Parathyroid adenoma (tissue), 2 donors: Measurements from ENCODE around the gene ARMC12.

Experiments used
- H2AFZ ChIP-seq: fragments of 300-600 bp; sonication (generic); one replicate; pipeline ENCODE4 v1.7.0; 2017; ENCODE audit warnings: antibody characterized with exemption, mild to moderate bottlenecking
- H3K27ac ChIP-seq: fragments of 300-600 bp; sonication (generic); one replicate; pipeline ENCODE4 v1.7.0; 2017
- H3K27me3 ChIP-seq: fragments of 300-600 bp; sonication (generic); one replicate; pipeline ENCODE4 v1.7.0; 2017; ENCODE audit warnings: low read length; ENCODE audit not compliant: control insufficient read depth, insufficient read depth
- H3K36me3 ChIP-seq: fragments of 300-600 bp; sonication (generic); one replicate; pipeline ENCODE4 v1.7.0; 2017; ENCODE audit warnings: low read length; ENCODE audit not compliant: control insufficient read depth, insufficient read depth
- H3K4me1 ChIP-seq: fragments of 300-600 bp; sonication (generic); one replicate; pipeline ENCODE4 v1.7.0; 2017; ENCODE audit warnings: control low read depth
- H3K4me2 ChIP-seq: fragments of 300-600 bp; sonication (generic); one replicate; pipeline ENCODE4 v1.7.0; 2017; ENCODE audit warnings: low read length
- H3K4me3 ChIP-seq: fragments of 300-600 bp; sonication (generic); one replicate; pipeline ENCODE4 v1.7.0; 2017; ENCODE audit warnings: low read depth, low read length
- H3K79me2 ChIP-seq: fragments of 300-600 bp; sonication (generic); one replicate; pipeline ENCODE4 v1.7.0; 2017; ENCODE audit warnings: control low read depth
- H3K9ac ChIP-seq: fragments of 300-600 bp; sonication (generic); one replicate; pipeline ENCODE4 v1.7.0; 2017; ENCODE audit warnings: mild to moderate bottlenecking
- H3K9me3 ChIP-seq: fragments of 300-600 bp; sonication (generic); one replicate; pipeline ENCODE4 v1.7.0; 2017; ENCODE audit warnings: low read length; ENCODE audit not compliant: control insufficient read depth
- TF ChIP-seq, protein P1 (sequence below): fragments of 300-600 bp; sonication (generic); IDR thresholded peaks from one replicate; pipeline ENCODE4 v1.7.0; 2017; ENCODE audit warnings: antibody characterized with exemption, mild to moderate bottlenecking
- donor health status: primary hyperparathyroidism.

ARMC12 gene

GRCh38 chr6:35725721-35726438 is 11.0 kb upstream of the ARMC12 start:
- no peak overlapping the region for H3K9ac ChIP-seq
- H3K4me2 ChIP-seq = peak overlapping the region; percentile 73
- H3K27me3 ChIP-seq = no peaks in the 10 kb centered on the region
- H3K27ac ChIP-seq = peak overlapping the region; percentile 100
- no peaks in the 10 kb centered on the region for H3K79me2 ChIP-seq
- TF ChIP-seq, protein P1, sequence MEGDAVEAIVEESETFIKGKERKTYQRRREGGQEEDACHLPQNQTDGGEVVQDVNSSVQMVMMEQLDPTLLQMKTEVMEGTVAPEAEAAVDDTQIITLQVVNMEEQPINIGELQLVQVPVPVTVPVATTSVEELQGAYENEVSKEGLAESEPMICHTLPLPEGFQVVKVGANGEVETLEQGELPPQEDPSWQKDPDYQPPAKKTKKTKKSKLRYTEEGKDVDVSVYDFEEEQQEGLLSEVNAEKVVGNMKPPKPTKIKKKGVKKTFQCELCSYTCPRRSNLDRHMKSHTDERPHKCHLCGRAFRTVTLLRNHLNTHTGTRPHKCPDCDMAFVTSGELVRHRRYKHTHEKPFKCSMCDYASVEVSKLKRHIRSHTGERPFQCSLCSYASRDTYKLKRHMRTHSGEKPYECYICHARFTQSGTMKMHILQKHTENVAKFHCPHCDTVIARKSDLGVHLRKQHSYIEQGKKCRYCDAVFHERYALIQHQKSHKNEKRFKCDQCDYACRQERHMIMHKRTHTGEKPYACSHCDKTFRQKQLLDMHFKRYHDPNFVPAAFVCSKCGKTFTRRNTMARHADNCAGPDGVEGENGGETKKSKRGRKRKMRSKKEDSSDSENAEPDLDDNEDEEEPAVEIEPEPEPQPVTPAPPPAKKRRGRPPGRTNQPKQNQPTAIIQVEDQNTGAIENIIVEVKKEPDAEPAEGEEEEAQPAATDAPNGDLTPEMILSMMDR = no peak
- H2AFZ ChIP-seq = peak overlapping the region; percentile 88
- no peaks in the 10 kb centered on the region for H3K36me3 ChIP-seq
- H3K9me3 ChIP-seq = no peaks in the 10 kb centered on the region
- no peak overlapping the region for H3K4me3 ChIP-seq
- peaks cover 64% of the 10 kb centered on the region for H3K4me1 ChIP-seq

DNA sequence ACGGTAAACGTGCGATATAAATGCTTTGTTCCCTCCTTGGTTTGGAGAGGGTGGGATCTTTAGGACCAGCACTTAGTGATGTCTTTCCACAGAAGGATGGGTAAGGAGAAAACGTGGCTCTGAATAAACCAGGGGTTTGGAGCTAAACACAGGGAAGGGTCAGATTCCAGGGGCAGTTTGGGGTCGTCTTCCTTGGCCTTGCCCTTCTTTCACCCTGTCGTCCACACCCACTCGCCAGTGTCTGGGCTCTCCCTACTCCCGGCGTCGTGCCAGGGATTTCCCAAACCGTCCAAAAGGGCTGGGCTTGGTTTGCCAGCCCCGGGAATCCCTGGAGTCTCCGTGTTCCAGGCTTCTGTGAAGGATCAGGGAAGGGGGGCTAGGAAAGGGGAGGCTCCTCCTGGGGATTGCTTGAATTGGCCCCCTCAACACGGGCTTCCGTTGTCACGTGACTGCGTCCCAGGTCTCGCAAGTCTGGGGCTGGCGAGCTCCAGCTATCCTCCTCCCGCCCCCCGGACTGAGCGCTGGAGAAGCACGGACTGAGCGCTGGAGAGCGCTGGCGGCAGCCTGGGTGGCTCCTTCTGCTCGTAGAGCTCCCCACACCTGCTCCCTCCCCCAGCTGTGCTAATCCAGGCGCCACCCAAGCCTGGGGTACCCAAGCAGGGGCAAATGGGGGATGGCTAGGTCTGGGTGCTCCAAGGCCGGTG is 9.4 kb upstream of the ARMC12 start:
- H3K9ac ChIP-seq = peak overlapping the region; percentile 97

DNA sequence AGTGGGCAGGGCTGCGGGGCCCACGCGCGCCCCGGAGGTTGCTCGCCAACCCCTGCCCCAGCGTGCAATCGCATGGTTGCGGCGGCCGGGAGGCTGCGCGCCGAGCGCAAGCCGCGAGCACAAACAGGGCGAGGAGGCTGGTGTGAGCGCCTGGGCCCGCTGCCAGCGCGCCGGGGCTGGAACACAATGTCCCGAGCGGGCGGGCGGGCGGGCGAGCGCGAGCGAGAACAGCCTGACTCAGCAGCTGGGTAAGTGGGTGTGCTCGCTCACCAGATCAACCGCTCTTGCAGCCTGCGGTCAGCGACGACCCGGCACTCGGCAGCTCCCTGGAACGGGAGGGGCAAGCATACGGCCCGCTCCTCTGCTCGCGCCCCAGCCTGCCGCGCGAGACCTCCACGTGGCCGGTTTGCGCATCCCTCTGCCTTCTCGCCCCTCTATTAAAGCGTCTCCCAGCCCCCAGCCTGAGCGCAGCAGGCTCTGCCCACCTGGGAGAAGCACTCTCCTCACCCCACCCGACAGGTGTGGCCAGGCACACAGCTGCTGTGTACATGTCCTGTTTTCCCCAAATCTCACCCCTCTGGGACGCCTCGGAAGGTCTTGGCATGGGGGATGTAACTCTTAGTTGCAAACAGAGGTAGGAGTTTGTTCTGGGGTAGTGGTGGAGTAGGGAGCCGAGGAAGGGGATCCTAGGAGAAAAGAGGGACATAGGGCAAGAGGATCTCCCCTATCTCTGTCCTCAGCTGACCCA is 8.7 kb upstream of the ARMC12 start:
- no peaks in the 10 kb centered on the region for H3K9me3 ChIP-seq
- H3K27ac ChIP-seq = peak overlapping the region; percentile 100
- H3K36me3 ChIP-seq = no peaks in the 10 kb centered on the region
- no peaks in the 10 kb centered on the region for H3K27me3 ChIP-seq
- peak overlapping the region; percentile 97 for H3K9ac ChIP-seq
- TF ChIP-seq, protein P1 = peak; percentile 5
- no peaks in the 10 kb centered on the region for H3K79me2 ChIP-seq
- H3K4me2 ChIP-seq = peak overlapping the region; percentile 74
- H3K4me1 ChIP-seq = peaks cover 72% of the 10 kb centered on the region
- H2AFZ ChIP-seq = peak overlapping the region; percentile 88
- peak overlapping the region; percentile 62 for H3K4me3 ChIP-seq

More for the DNA sequence above, 9.4 kb upstream of the ARMC12 start:
- peak overlapping the region; percentile 62 for H3K4me3 ChIP-seq
- peak overlapping the region; percentile 100 for H3K27ac ChIP-seq
- H3K4me2 ChIP-seq = peak overlapping the region; percentile 73
- H2AFZ ChIP-seq = peak overlapping the region; percentile 88
- TF ChIP-seq, protein P1 = no peak
- H3K4me1 ChIP-seq = peaks cover 66% of the 10 kb centered on the region
- H3K36me3 ChIP-seq = no peaks in the 10 kb centered on the region
- H3K79me2 ChIP-seq = no peaks in the 10 kb centered on the region
- no peaks in the 10 kb centered on the region for H3K27me3 ChIP-seq
- H3K9me3 ChIP-seq = no peaks in the 10 kb centered on the region

GRCh38 chr6:35728683-35729678 is 7.9 kb upstream of the ARMC12 start:
- H3K4me2 ChIP-seq = peak overlapping the region; percentile 74
- H2AFZ ChIP-seq = peak overlapping the region; percentile 82
- H3K27me3 ChIP-seq = no peaks in the 10 kb centered on the region
- H3K36me3 ChIP-seq = no peaks in the 10 kb centered on the region
- TF ChIP-seq, protein P1 = peak; percentile 30
- no peaks in the 10 kb centered on the region for H3K9me3 ChIP-seq
- H3K4me1 ChIP-seq = peaks cover 79% of the 10 kb centered on the region
- H3K9ac ChIP-seq = peak overlapping the region; percentile 94
- peak overlapping the region; percentile 53 for H3K4me3 ChIP-seq
- no peaks in the 10 kb centered on the region for H3K79me2 ChIP-seq
- peak overlapping the region; percentile 100 for H3K27ac ChIP-seq
